ENCODE measurements around the gene ANXA3.

ANXA3 gene

DNA sequence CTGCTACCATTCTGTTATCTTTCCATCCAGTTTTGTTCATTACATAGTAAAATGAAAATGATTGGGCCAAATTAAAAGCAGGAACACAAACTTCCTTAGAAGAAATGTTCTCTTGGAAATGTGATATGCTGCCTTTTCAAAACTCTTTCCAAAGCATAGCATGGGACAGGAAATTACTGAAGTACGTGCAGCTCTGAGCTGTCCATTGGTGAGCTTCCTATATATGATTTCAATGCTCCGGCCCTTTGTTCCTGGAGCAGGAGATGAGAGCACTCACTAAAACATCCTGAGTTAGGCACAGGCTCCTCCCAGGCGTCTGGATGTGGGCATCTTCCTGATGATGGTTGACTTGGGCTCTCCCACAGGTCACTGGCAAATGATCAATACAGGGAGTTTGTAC is 33.0 kb upstream of the ANXA3 start:
- TF ChIP-seq, protein P1, sequence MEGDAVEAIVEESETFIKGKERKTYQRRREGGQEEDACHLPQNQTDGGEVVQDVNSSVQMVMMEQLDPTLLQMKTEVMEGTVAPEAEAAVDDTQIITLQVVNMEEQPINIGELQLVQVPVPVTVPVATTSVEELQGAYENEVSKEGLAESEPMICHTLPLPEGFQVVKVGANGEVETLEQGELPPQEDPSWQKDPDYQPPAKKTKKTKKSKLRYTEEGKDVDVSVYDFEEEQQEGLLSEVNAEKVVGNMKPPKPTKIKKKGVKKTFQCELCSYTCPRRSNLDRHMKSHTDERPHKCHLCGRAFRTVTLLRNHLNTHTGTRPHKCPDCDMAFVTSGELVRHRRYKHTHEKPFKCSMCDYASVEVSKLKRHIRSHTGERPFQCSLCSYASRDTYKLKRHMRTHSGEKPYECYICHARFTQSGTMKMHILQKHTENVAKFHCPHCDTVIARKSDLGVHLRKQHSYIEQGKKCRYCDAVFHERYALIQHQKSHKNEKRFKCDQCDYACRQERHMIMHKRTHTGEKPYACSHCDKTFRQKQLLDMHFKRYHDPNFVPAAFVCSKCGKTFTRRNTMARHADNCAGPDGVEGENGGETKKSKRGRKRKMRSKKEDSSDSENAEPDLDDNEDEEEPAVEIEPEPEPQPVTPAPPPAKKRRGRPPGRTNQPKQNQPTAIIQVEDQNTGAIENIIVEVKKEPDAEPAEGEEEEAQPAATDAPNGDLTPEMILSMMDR (IDR thresholded peaks at IDR 0.05) = no peak

DNA sequence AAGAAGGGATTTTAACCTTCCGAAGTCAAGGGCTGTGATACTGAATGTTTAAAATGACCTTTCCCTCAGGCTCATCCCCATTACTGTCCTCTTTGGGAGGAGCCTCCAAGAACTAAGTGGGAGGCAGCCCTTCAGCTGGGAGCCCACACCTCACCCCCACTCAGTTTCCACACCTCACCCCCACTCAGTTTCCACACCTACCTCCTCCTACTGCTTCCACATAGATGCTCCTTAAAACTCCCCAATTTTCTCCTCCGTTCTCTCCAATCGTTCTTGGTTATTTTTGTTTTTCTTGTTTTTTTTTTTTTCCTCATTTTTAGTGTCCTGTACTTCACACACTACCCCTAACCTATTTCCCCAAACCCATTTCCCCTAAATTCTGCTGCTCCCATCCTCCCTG is 31.6 kb upstream of the ANXA3 start:
- TF ChIP-seq, protein P1 (IDR thresholded peaks at IDR 0.05) = no peak

DNA sequence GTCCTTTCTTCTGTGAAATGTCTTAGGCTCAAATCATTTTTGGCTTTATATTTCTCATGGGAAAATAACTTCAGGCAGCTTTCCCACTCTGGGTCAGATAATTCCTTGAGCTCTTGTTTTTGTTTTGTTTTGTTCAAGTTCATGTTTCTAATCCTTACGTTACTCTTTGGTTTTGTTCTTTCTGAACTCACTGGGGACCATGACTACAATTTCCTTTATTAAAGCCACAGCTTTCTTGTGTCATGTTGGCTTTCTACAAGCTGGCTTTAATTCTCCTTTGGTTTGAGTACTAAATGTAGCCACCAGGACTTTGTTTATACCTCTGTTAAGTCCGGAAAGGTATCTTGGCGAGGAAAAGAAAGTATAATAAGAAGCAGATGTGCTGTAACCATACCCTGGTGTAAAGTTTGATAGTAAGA is 30.8 kb upstream of the ANXA3 start:
- TF ChIP-seq, protein P1 (IDR thresholded peaks at IDR 0.05) = no peak

DNA sequence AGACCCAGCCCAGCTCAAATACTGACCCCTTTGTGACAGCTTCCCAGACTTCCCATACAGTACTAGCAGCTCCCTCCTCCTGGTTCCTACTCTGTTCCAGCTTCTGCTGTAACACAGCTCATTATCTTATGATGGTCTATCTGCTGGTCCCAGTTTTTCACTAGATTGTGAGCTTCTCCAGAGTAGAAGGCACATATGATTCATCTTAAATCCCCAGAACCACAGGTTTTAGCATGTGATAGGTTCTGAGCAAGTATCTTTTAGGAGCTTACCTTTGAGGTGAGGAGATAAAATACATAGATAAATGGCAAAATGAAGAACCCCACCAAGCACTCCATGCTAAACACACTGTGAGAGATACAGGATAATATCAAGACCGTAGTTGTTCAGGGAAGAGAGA is 27.6 kb upstream of the ANXA3 start:
- TF ChIP-seq, protein P1 (IDR thresholded peaks at IDR 0.05) = no peak

DNA sequence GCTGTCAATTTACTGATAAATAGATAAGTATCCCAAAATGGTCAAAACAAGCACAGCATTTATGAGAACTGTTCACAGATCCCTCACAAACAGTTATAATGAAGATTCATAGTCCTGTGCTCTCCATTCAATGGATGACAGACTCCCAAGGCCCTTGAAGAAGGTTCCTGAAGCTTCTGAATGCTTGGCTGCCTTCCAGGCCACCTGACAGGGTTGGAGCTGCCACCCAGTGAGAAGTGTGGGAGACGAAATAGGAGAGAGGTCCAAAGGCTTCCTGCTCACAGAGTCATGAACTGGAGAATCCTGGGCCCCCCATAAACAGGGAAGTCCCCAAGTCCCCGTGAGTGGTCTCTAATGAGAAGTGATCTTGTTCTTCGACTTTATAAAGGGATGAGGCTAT is 26.0 kb upstream of the ANXA3 start:
- TF ChIP-seq, protein P1 (IDR thresholded peaks at IDR 0.05) = no peak

DNA sequence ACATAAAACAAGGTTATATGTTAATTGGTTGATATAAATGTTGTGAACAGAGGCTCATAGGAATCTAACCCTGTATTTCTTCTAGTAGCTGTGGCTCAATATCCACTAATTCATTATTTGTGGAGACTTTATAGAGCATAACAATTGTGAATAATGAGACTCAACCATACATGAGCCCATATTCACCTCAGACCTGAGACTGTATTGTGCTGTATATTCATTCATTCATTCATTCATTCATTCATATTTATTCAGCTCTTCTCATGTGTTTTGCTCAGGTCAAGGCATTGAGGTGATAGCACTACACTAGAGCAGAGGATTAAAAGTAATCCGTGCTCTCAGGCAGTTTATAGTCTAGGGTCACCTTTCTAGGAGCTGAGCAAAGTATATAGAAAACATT is 24.5 kb upstream of the ANXA3 start:
- TF ChIP-seq, protein P1 (IDR thresholded peaks at IDR 0.05) = no peak

DNA sequence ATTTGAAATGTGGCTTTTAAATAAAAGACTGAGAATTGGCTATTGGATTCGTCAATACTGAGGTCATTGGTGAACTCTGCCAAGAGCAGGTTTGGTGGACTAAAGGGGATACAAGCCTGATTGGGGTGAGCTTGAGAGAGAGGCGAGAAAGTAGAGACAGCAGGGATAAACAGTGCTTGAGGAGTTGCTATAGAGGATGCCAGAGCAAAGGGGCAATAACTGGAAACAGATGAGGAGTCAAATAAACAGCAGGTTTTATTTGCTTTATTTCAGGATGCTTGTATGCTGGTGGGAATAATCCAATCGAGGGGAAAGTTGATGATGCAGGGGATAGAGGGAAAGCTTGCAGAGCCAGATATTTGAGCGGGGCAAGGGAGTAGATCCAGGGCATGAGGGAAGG is 24.0 kb upstream of the ANXA3 start:
- TF ChIP-seq, protein P1 (IDR thresholded peaks at IDR 0.05) = no peak

DNA sequence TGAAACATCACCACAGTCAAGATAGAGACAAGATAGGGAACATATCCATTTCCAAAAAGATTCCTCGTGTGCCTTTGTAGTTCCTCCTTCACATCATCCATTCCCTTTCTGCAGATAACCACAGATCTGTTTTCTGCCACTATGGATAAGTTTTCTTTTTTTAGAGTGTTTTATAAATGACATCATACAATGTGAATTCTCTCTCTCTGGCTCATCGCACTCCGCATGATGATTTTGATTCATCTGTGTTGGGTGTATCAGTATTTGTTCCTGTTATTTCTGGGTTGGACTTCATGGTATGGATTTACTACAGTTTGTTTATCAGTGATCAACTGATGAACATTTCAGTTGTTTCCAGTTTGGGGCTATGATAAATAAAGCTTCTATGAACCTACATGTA is 23.2 kb upstream of the ANXA3 start:
- TF ChIP-seq, protein P1 (IDR thresholded peaks at IDR 0.05) = no peak
